Measurements from ENCODE around the gene PACS1.

PACS1 gene

GRCh38 chr11:66126808-66127555, 56.9 kb downstream of the PACS1 start:
- H3K4me3 ChIP-seq (ENCODE audit: control insufficient read depth, low read depth, low read length): no peak overlapping the region
- no peak for TF ChIP-seq CTCF (conservative IDR thresholded peaks at IDR 0.05; ENCODE audit: control insufficient read depth, insufficient read depth, low read depth, low read length)
- DNase-seq (ENCODE audit: low read depth): peak; percentile 79

- no peak for TF ChIP-seq CTCF (conservative IDR thresholded peaks at IDR 0.05; ENCODE audit: control insufficient read depth, insufficient read depth, low read depth, low read length)
- H3K4me3 ChIP-seq (ENCODE audit: control insufficient read depth, low read depth, low read length): no peak overlapping the region
- no peak for DNase-seq (ENCODE audit: low read depth)
Measured at GRCh38 chr11:66130978-66131377, 60.9 kb downstream of the PACS1 start.

DNA sequence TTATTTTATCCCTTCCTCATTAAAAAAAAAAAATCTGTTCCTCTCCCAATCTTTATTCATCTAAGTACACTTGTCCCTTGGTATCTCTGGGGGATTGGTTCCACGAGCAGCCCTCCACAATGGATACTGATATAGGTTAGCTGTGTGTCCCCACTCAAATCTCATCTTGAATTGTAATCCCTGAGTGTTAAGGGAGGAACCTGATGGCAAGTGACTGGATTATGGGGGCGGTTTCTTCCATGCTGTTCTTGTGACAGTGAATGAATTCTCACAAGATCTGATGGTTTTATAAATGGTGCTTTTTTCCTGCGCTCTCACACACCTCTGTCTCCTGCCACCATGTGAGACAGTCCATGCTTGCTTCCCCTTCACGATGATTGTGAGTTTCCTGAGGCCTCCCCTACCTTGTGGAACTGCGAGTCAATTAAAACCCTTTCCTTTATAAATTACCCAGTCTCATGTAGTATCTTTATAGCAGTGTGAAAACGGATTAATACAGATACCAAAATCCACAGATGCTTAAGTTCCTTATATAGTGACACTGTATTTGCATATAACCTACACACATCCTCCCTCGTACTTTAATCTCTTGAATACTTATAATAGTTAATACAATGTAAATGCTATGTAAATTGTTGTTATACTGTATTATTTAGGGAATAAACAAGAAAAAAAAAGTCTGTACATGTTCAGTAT, 62.0 kb downstream of the PACS1 start:
- DNase-seq (ENCODE audit: low read depth): no peak
- TF ChIP-seq CTCF (conservative IDR thresholded peaks at IDR 0.05; ENCODE audit: control insufficient read depth, insufficient read depth, low read depth, low read length): no peak

DNA sequence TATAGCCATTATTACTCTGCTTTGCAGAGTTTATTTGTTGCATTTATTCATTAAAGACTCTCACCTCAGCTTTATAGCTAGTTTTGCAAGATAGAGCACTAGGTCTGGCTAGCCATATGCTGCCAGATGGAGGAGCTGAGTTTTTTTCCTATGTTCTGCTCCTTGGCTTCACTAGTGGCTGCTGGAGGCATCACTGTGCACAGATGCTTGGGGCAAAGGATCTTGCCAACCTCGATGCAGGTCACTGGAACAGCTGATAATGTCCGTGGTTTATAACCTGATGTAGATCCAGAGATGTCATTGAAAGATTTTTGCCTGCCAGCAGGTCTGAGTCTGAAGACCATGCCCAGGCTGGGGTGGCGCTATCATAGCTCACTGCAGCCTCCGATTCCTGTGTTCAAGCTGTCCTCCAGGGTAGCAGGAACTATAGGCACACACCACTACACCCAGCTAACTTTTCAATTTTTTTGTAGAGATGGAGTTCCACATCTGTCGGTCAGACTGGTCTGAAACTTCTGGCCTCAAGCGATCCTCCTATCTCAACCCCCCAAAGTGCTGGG, 63.2 kb downstream of the PACS1 start:
- no peak for DNase-seq (ENCODE audit: low read depth)
- no peak overlapping the region for H3K4me3 ChIP-seq (ENCODE audit: control insufficient read depth, low read depth, low read length)
- TF ChIP-seq CTCF (conservative IDR thresholded peaks at IDR 0.05; ENCODE audit: control insufficient read depth, insufficient read depth, low read depth, low read length): no peak

More for the DNA sequence above, 62.0 kb downstream of the PACS1 start:
- no peak overlapping the region for H3K4me3 ChIP-seq (ENCODE audit: control insufficient read depth, low read depth, low read length)

DNA sequence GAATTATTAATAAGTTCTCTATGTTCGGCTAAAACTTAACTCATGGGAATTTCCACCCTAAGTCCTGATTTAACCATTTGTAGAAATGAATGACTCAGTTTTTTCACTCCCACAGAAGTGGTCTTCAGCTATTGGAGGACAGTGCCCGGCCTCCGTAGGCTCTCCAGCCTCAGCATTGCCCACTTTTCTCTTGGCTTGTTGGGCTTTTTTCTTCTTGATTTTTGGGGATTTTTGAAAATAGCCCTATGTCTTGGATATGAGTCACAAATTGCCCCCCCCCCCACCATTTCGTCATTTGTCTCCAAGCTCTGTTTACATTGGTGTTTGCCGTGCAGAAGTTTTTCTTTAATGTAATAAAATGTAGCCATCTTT, 66.7 kb downstream of the PACS1 start:
- H3K4me3 ChIP-seq (ENCODE audit: control insufficient read depth, low read depth, low read length): no peak overlapping the region
- DNase-seq (ENCODE audit: low read depth): peak; percentile 66
- no peak for TF ChIP-seq CTCF (conservative IDR thresholded peaks at IDR 0.05; ENCODE audit: control insufficient read depth, insufficient read depth, low read depth, low read length)

DNA sequence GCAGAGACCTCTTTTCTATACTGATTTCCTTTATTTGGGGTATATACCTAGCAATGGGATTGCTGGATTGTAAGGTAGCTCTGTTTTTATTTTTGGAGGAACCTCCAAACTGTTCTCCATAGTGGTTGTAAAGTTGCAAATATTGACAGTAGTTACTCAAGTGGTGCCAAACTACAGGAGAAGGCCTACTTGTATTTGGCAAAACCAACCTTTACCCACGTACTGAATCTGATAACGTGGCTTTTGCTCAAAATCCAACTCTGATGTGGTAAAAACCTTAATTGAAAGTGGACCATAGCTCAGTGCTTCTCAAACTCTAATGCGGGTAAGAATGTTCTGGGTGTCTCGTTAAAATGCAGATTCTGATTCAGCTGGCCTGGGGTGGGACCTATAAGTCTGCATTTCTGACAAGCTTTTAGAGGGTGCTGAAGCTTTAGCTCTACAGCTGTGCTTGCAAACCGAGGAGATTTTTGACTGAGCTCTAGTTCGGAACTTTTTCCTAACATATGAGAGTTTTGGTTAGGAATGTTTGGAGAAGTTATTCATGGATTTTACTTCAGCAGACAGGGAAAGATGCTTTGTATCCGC, 69.8 kb downstream of the PACS1 start:
- no peak overlapping the region for H3K4me3 ChIP-seq (ENCODE audit: control insufficient read depth, low read depth, low read length)
- TF ChIP-seq CTCF (conservative IDR thresholded peaks at IDR 0.05; ENCODE audit: control insufficient read depth, insufficient read depth, low read depth, low read length): no peak
- DNase-seq (ENCODE audit: low read depth): no peak

All from fibroblast of mammary gland (primary cell).